ENCODE results near the gene RGS3.
"Not testable (repeated sequence)": the region's sequence is repeated elsewhere in the genome, so short reads cannot be mapped to it uniquely, and the experiment has no call there.

RGS3 gene

GRCh38 chr9:113538701-113539430 is 75.3 kb downstream of the RGS3 start:
- no peaks in the 10 kb centered on the region for H3K9me3 Mint-ChIP-seq
- intact Hi-C loops (cut with micrococcal nuclease), result no loop called here
- H3K4me3 Mint-ChIP-seq, result no peak overlapping the region
- H3K27me3 Mint-ChIP-seq, result peaks cover 2% of the 10 kb centered on the region
- H3K27ac Mint-ChIP-seq, result no peak overlapping the region
- no peaks in the 10 kb centered on the region for H3K36me3 Mint-ChIP-seq (ENCODE audit: low read depth)
- peaks cover 44% of the 10 kb centered on the region for H3K4me1 Mint-ChIP-seq (ENCODE audit: low read depth)

DNA sequence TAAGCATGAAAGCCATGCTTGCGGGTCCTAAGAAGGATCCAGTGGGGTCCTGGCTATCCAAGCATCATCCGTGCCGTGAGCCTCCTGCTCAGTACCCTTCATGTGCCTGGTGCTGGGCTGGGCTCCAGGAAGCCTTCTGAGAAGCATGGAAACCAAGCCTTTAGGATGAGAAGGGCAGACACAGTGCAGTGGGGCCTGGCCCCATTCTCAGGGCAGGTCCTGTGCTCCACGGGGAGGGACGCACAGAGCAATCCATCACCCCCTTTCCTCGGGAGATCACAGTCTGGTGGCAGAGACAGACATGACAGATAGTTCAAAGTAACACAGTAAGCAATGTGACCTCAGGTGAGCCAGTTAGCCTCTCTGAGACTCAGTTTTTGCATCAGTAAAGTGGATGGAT is 76.9 kb downstream of the RGS3 start:
- H3K9me3 Mint-ChIP-seq, result no peaks in the 10 kb centered on the region
- peaks cover 2% of the 10 kb centered on the region for H3K27me3 Mint-ChIP-seq
- peaks cover 46% of the 10 kb centered on the region for H3K4me1 Mint-ChIP-seq (ENCODE audit: low read depth)
- no peak overlapping the region for H3K4me3 Mint-ChIP-seq
- H3K36me3 Mint-ChIP-seq (ENCODE audit: low read depth), result no peaks in the 10 kb centered on the region
- intact Hi-C loops (cut with micrococcal nuclease), result no loop called here
- H3K27ac Mint-ChIP-seq, result peak overlapping the region; percentile 31

GRCh38 chr9:113541019-113541900 is 77.7 kb downstream of the RGS3 start:
- no peak overlapping the region for H3K4me3 Mint-ChIP-seq
- peak overlapping the region; percentile 31 for H3K27ac Mint-ChIP-seq
- peaks cover 46% of the 10 kb centered on the region for H3K4me1 Mint-ChIP-seq (ENCODE audit: low read depth)
- no peaks in the 10 kb centered on the region for H3K9me3 Mint-ChIP-seq
- no peaks in the 10 kb centered on the region for H3K36me3 Mint-ChIP-seq (ENCODE audit: low read depth)
- intact Hi-C loops (cut with micrococcal nuclease), result no loop called here
- H3K27me3 Mint-ChIP-seq, result peaks cover 2% of the 10 kb centered on the region

- H3K4me3 Mint-ChIP-seq, result no peak overlapping the region
- H3K4me1 Mint-ChIP-seq (ENCODE audit: low read depth), result peaks cover 49% of the 10 kb centered on the region
- intact Hi-C loops (cut with micrococcal nuclease), result no loop called here
- H3K36me3 Mint-ChIP-seq (ENCODE audit: low read depth), result no peaks in the 10 kb centered on the region
- H3K9me3 Mint-ChIP-seq, result no peaks in the 10 kb centered on the region
- H3K27me3 Mint-ChIP-seq, result peaks cover 2% of the 10 kb centered on the region
- peak overlapping the region; percentile 31 for H3K27ac Mint-ChIP-seq
Measured at GRCh38 chr9:113542006-113542405, 78.5 kb downstream of the RGS3 start.

GRCh38 chr9:113542741-113543140 is 79.2 kb downstream of the RGS3 start:
- H3K36me3 Mint-ChIP-seq (ENCODE audit: low read depth), result no peaks in the 10 kb centered on the region

DNA sequence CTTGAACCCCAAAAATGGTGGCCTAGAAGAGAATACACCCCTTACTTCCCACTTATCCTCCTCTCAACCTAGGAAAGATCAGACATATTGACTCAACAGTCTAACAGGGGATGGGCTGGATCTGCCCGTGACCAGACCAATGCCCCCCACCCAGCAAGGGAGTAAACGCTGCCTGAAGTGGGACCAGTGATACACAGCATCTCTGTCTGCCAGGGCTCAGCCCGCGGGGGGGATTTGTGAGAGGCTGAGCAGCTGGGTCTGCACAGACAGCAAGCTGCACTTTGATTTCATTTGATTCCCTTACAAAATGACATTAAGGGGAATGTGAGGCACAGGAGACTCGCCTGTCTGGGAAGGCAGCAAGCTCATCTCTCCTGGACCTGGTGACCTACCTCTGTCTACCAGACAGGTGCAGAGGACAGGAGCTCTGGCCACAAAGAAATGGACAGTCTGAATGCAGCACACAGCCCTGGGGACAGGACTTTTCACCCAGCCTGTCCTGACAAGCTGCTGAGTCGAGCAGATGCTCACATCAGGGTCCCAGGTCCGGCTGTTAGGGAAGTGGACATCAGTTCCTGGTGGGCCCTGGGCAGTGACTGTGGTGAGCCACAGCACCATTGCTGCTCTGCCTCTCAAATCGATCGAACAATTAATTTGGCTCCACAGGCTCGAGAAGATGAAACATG is 79.9 kb downstream of the RGS3 start:
- peaks cover 2% of the 10 kb centered on the region for H3K27me3 Mint-ChIP-seq
- peaks cover 57% of the 10 kb centered on the region for H3K4me1 Mint-ChIP-seq (ENCODE audit: low read depth)
- H3K9me3 Mint-ChIP-seq, result no peaks in the 10 kb centered on the region
- peak overlapping the region; percentile 31 for H3K27ac Mint-ChIP-seq
- intact Hi-C loops (cut with micrococcal nuclease), result no loop called here
- no peaks in the 10 kb centered on the region for H3K36me3 Mint-ChIP-seq (ENCODE audit: low read depth)
- no peak overlapping the region for H3K4me3 Mint-ChIP-seq

More at GRCh38 chr9:113542741-113543140, 79.2 kb downstream of the RGS3 start:
- no peaks in the 10 kb centered on the region for H3K9me3 Mint-ChIP-seq
- H3K4me1 Mint-ChIP-seq (ENCODE audit: low read depth), result peaks cover 50% of the 10 kb centered on the region
- intact Hi-C loops (cut with micrococcal nuclease), result no loop called here
- H3K27ac Mint-ChIP-seq, result peak overlapping the region; percentile 31
- H3K4me3 Mint-ChIP-seq, result no peak overlapping the region
- peaks cover 2% of the 10 kb centered on the region for H3K27me3 Mint-ChIP-seq

DNA sequence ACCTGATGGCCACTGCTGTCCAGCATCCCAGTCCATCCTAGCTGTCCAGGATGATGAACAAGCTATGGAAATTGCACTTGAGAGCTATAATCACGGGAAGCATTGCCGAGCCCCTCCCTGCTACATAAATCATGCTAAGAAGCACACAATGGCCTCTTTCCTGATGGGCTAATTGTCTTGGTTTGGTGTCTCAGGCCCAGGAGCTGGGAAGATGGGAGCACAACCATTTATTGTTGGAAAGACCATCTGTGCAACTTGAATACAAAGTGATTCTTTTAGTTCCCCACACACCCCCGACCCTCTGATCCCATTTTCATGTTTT is 80.4 kb downstream of the RGS3 start:
- no peaks in the 10 kb centered on the region for H3K36me3 Mint-ChIP-seq (ENCODE audit: low read depth)
- H3K9me3 Mint-ChIP-seq, result no peaks in the 10 kb centered on the region
- intact Hi-C loops (cut with micrococcal nuclease), result no loop called here
- H3K4me1 Mint-ChIP-seq (ENCODE audit: low read depth), result peaks cover 62% of the 10 kb centered on the region
- H3K4me3 Mint-ChIP-seq, result no peak overlapping the region
- H3K27ac Mint-ChIP-seq, result no peak overlapping the region
- H3K27me3 Mint-ChIP-seq, result peaks cover 2% of the 10 kb centered on the region

- H3K27me3 Mint-ChIP-seq, result peaks cover 2% of the 10 kb centered on the region
- no peaks in the 10 kb centered on the region for H3K36me3 Mint-ChIP-seq (ENCODE audit: low read depth)
- H3K4me3 Mint-ChIP-seq, result no peak overlapping the region
- H3K9me3 Mint-ChIP-seq, result no peaks in the 10 kb centered on the region
- peaks cover 68% of the 10 kb centered on the region for H3K4me1 Mint-ChIP-seq (ENCODE audit: low read depth)
- H3K27ac Mint-ChIP-seq, result no peak overlapping the region
- intact Hi-C loops (cut with micrococcal nuclease), result loop anchor here (5.0 kb wide), 1 partner anchor 37 kb away; no protein-coding TSS in a partner anchor
Measured at GRCh38 chr9:113545068-113545467, 81.5 kb downstream of the RGS3 start.

- Mint-ChIP-seq H3K4me1 (ENCODE audit: low read depth) (peaks cover 56% of the 10 kb centered on the region), H3K27me3 (peaks cover 2% of the 10 kb centered on the region), H3K36me3 (ENCODE audit: low read depth) (no peaks in the 10 kb centered on the region), H3K27ac (peak overlapping the region; percentile 30), H3K9me3 (no peaks in the 10 kb centered on the region), H3K4me3 (no peak overlapping the region)
- intact Hi-C loops (cut with micrococcal nuclease), result loop anchor here (5.0 kb wide), 1 partner anchor 36 kb away; no protein-coding TSS in a partner anchor
Measured at GRCh38 chr9:113546566-113546965, 83.0 kb downstream of the RGS3 start.

GRCh38 chr9:113547501-113547900 is 84.0 kb downstream of the RGS3 start:
- H3K4me3 Mint-ChIP-seq, result no peak overlapping the region
- H3K9me3 Mint-ChIP-seq, result no peaks in the 10 kb centered on the region
- H3K27ac Mint-ChIP-seq, result peak overlapping the region; percentile 30
- H3K36me3 Mint-ChIP-seq (ENCODE audit: low read depth), result no peaks in the 10 kb centered on the region
- peaks cover 2% of the 10 kb centered on the region for H3K27me3 Mint-ChIP-seq
- intact Hi-C loops (cut with micrococcal nuclease), result loop anchor here (5.0 kb wide), 1 partner anchor 35 kb away; no protein-coding TSS in a partner anchor
- H3K4me1 Mint-ChIP-seq (ENCODE audit: low read depth), result peaks cover 46% of the 10 kb centered on the region

DNA sequence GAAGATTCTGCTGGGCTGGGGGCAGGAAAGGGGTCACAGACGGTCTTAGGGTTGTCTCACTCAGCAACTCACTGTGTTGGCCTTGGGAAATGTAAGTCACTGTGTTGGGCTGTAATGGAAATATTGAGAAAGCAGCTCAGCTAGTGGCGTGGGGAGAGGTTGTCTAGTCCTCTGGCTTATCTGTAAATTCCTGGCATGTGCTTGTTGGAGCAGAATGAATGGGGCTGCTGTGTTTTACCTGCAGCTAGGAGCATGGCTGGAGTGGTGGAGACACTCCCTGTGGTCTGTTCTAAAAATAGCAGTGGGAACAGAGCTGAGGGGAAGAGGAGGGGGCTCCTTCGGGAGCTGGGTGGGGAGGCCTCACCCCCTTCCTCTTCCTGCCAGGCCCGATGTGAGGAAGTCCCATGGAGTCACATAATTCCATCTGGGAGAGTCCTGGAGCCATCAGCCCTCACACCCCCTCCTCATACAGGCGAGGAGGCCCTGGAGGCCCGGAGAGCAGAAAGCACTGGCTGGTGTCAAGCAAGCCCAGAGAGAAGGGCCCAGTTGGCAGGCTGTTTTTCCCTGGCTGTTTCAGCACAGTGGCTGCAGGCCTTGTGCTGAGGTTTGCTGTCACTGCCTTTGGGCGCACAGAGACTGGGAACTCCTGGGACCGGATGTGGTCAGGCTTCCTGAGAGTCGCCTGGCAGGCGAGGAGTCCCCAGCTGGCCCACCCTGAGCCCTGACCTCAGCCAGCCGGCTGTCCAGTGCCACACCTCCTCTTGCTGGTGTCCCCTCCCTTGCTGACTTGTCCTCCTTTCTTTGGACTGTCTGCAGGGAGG is 84.9 kb downstream of the RGS3 start:
- H3K27me3 Mint-ChIP-seq, result no peaks in the 10 kb centered on the region
- no peak overlapping the region for H3K4me3 Mint-ChIP-seq
- no peaks in the 10 kb centered on the region for H3K36me3 Mint-ChIP-seq (ENCODE audit: low read depth)
- H3K9me3 Mint-ChIP-seq, result no peaks in the 10 kb centered on the region
- H3K27ac Mint-ChIP-seq, result peak overlapping the region; percentile 85
- peaks cover 40% of the 10 kb centered on the region for H3K4me1 Mint-ChIP-seq (ENCODE audit: low read depth)
- intact Hi-C loops (cut with micrococcal nuclease), result loop anchor here (5.0 kb wide), 1 partner anchor 34 kb away; no protein-coding TSS in a partner anchor

DNA sequence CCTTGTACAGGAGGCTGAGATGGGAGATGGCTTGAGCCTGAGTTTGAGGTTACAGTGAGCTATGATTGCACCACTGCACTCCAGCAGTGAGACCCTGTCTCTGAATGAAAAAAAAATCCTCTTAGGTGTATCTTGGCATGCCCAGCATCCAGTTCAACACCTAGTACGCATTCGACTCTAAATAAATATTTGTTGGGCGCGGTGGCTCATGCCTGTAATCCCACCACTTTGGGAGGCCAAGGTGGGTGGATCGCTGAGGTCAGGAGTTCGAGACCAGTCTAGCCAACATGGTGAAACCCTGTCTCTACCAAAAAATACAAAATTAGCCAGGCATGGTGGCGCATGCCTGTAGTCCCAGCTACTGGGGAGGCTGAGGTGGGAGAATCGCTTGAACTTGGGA is 86.4 kb downstream of the RGS3 start:
- not testable (repeated sequence) for H3K4me3 Mint-ChIP-seq; H3K27me3 Mint-ChIP-seq; H3K27ac Mint-ChIP-seq; H3K36me3 Mint-ChIP-seq (ENCODE audit: low read depth); H3K9me3 Mint-ChIP-seq
- intact Hi-C loops (cut with micrococcal nuclease), result loop anchor here (5.0 kb wide), 1 partner anchor 32 kb away; no protein-coding TSS in a partner anchor
- peaks cover 37% of the 10 kb centered on the region for H3K4me1 Mint-ChIP-seq (ENCODE audit: low read depth)

- no peak overlapping the region for H3K4me3 Mint-ChIP-seq
- intact Hi-C loops (cut with micrococcal nuclease), result no loop called here
- no peaks in the 10 kb centered on the region for H3K36me3 Mint-ChIP-seq (ENCODE audit: low read depth)
Measured at GRCh38 chr9:113556877-113557593, 93.5 kb downstream of the RGS3 start.

More at GRCh38 chr9:113556877-113557593, 93.5 kb downstream of the RGS3 start:
- peaks cover 2% of the 10 kb centered on the region for H3K27me3 Mint-ChIP-seq
- peak overlapping the region; percentile 0 for H3K27ac Mint-ChIP-seq
- peaks cover 5% of the 10 kb centered on the region for H3K4me1 Mint-ChIP-seq (ENCODE audit: low read depth)
- H3K9me3 Mint-ChIP-seq, result no peaks in the 10 kb centered on the region

Measured in dendritic cell treated with granulocyte-macrophage colony-stimulating factor and Interleukin-4, amounts not matched to agents 40 ng/mL and 50 ng/mL, for 4 days (primary cell).